ENCODE results near the gene EZH2.

The EZH2 gene

GRCh38 chr7:148761499-148762278, 122.4 kb downstream of the EZH2 start:
- DNase-seq = no peak

Measured in fibroblast of skin of scalp (primary cell).